Measurements from ENCODE around the gene IL12RB2. TPM values are rescaled to one million over a fixed set of nuclear protein-coding genes. Genes with fewer than 3 reads are reported as not detected.

IL12RB2 gene
- total and polyA plus RNA-seq, 2 experiments from 2014 or later: 0.79 to 1.7 TPM

GRCh38 chr1:67418839-67419586 is 111.3 kb downstream of the IL12RB2 start:
- Mint-ChIP-seq H3K4me3 (no peak overlapping the region), H3K36me3 (ENCODE audit: low read depth) (peaks cover 99% of the 10 kb centered on the region), H3K4me1 (peaks cover 3% of the 10 kb centered on the region), H3K27me3 (ENCODE audit: insufficient read depth, low read depth, poor library complexity) (no peaks in the 10 kb centered on the region), H3K27ac (no peak overlapping the region), H3K9me3 (no peaks in the 10 kb centered on the region)
- no peak overlapping the region for H3K4me3 ChIP-seq
- H3K4me2 ChIP-seq: no peak overlapping the region
- peaks cover 100% of the 10 kb centered on the region for H3K79me2 ChIP-seq (replicated peaks; ENCODE audit: insufficient read depth)
- TF ChIP-seq ZNF462 (CRISPR knock-in tag; IDR thresholded peaks at IDR 0.05) (no peak), CTCF (conservative IDR thresholded peaks at IDR 0.05; ENCODE audit: low read depth in 2 of 2) (no peak), ETS1 (IDR thresholded peaks at IDR 0.05) (no peak), JUNB (IDR thresholded peaks at IDR 0.05; ENCODE audit: unreplicated experiment) (no peak), EZH2phosphoT487 (IDR thresholded peaks at IDR 0.05; ENCODE audit: unreplicated experiment) (no peak), ZNF331 (CRISPR knock-in tag; IDR thresholded peaks at IDR 0.05; ENCODE audit: low read depth) (no peak), POLR2AphosphoS5 (IDR thresholded peaks at IDR 0.05; ENCODE audit: low read depth) (no peak), CREB1 (CRISPR knock-in tag; IDR thresholded peaks at IDR 0.05; ENCODE audit: low read depth) (no peak), NANOG (IDR thresholded peaks at IDR 0.05; ENCODE audit: borderline replicate concordance) (no peak), REST (IDR thresholded peaks at IDR 0.05; ENCODE audit: unreplicated experiment) (no peak), STAT1 (IDR thresholded peaks at IDR 0.05; ENCODE audit: unreplicated experiment) (no peak), EZH2 (IDR thresholded peaks at IDR 0.05; ENCODE audit: low read depth, unreplicated experiment) (no peak), ZNF114 (CRISPR knock-in tag; IDR thresholded peaks at IDR 0.05) (no peak)
- H3K36me3 ChIP-seq (ENCODE audit: insufficient read depth): peaks cover 96% of the 10 kb centered on the region
- no peaks in the 10 kb centered on the region for H3K27me3 ChIP-seq (ENCODE audit: insufficient read depth)
- no peak for DNase-seq (ENCODE audit: low spot score)
- H3K27ac ChIP-seq (ENCODE audit: low read depth): no peak overlapping the region
- ATAC-seq: no peak
- peaks cover 19% of the 10 kb centered on the region for H3F3A ChIP-seq (replicated peaks; ENCODE audit: low read depth)
- H2AFZ ChIP-seq: no peak overlapping the region
- no peaks in the 10 kb centered on the region for H3K9me2 ChIP-seq (ENCODE audit: insufficient read depth)
- H3K4me1 ChIP-seq (ENCODE audit: insufficient read depth): no peaks in the 10 kb centered on the region
- peaks cover 98% of the 10 kb centered on the region for H4K20me1 ChIP-seq (replicated peaks; ENCODE audit: insufficient read depth)
